Measurements from ENCODE around the gene SGK2. TPM values are rescaled to one million over a fixed set of nuclear protein-coding genes. Genes with fewer than 3 reads are reported as not detected.

The SGK2 gene
- total and polyA plus RNA-seq, 9 of the 15 experiments (the other 6 are each of a cell fraction or from before 2014, with no cell fraction given), result 0.07 to 0.31 (median 0.15) TPM; not detected in 2

- TF ChIP-seq ZNF592 (IDR thresholded peaks at IDR 0.05) (no peak), MCM5 (IDR thresholded peaks at IDR 0.05; ENCODE audit: low read depth) (no peak), CSDE1 (IDR thresholded peaks at IDR 0.05) (no peak), ZFX (CRISPR knock-in tag; IDR thresholded peaks at IDR 0.05) (no peak), ZNF75A (CRISPR knock-in tag; IDR thresholded peaks at IDR 0.05) (no peak)
These were observed 16.7 kb upstream of the SGK2 start (continued) for GRCh38 chr20:43542161-43542560.

- DNase-seq (ENCODE audit: extremely low read depth in 1 of 4, low spot score in 3 of 4), result no peak
- FAIRE-seq, result no peak
- H3K9ac ChIP-seq (ENCODE audit: insufficient read depth in 1 of 2, low read depth in 2 of 2, low read length in 2 of 2), result no peak overlapping the region
- in situ Hi-C loops (cut with MboI), result loop anchor here (10.0 kb wide), 1 partner anchor 542 kb away; no protein-coding TSS in a partner anchor
- peaks cover 18 to 20% of the 10 kb centered on the region in 2 experiments; a peak in 4 of 5 replicates for H3K4me1 ChIP-seq (replicated peaks in 1 of 2; ENCODE audit: control insufficient read depth in 2 of 2, insufficient read depth in 2 of 2, low read length in 2 of 2)
- intact Hi-C loops (cut with micrococcal nuclease), result no loop called here
- H4K20me1 ChIP-seq (replicated peaks; ENCODE audit: control insufficient read depth, insufficient read depth, low read length), result no peaks in the 10 kb centered on the region
- 55% methylated on average over 4 of the region's 4 CpGs for WGBS (ENCODE audit: insufficient coverage, low coverage, missing lambda C conversion rate)
- no TSS peak for BruUV-seq (replicated peaks)
- no peak overlapping the region for H3K27ac ChIP-seq (ENCODE audit: extremely low read depth, low read depth, low read length)
- H3K9me3 ChIP-seq (replicated peaks; ENCODE audit: control insufficient read depth, insufficient read depth, low read depth, low read length), result no peaks in the 10 kb centered on the region
- peaks cover 6% of the 10 kb centered on the region for H3K9me1 ChIP-seq (ENCODE audit: control insufficient read depth, insufficient read depth, low read length)
- no peaks in the 10 kb centered on the region for H3K27me3 ChIP-seq (ENCODE audit: control insufficient read depth in 2 of 2, insufficient read depth in 2 of 2, low read length in 2 of 2)
- no peak overlapping the region for H3K4me3 ChIP-seq
- H2AFZ ChIP-seq (ENCODE audit: low read depth, low read length), result no peak overlapping the region
- no peak overlapping the region for H3K4me2 ChIP-seq (ENCODE audit: insufficient read depth, low read length)
- no peak for ATAC-seq
- ChIA-PET POLR2A (no interaction called here), CTCF (ENCODE audit: low intra/inter-chr PET ratio) (no interaction called here)
- H3K36me3 ChIP-seq (ENCODE audit: control insufficient read depth, insufficient read depth, low read length), result peaks cover 5% of the 10 kb centered on the region; the same call in 1 of the 3 replicates
- no peaks in the 10 kb centered on the region for H3K79me2 ChIP-seq (ENCODE audit: control insufficient read depth, insufficient read depth, low read length)
- TF ChIP-seq RBBP5 (IDR thresholded peaks at IDR 0.05; ENCODE audit: borderline replicate concordance, insufficient read depth, low read length, poor library complexity, severe bottlenecking) (no peak), ZZZ3 (IDR thresholded peaks at IDR 0.05) (no peak), NEUROD1 (IDR thresholded peaks at IDR 0.05; ENCODE audit: borderline replicate concordance, low read depth, low read length, partially characterized antibody) (no peak), NRF1 (conservative IDR thresholded peaks at IDR 0.05 in 1 of 2, IDR thresholded peaks at IDR 0.05 in 1 of 2) (no peak), ZNF586 (CRISPR knock-in tag; conservative IDR thresholded peaks at IDR 0.05) (no peak), CBX1 (IDR thresholded peaks at IDR 0.05; ENCODE audit: low read depth) (no peak), TEAD1 (CRISPR knock-in tag; IDR thresholded peaks at IDR 0.05) (no peak), LCOR (CRISPR knock-in tag; IDR thresholded peaks at IDR 0.05) (no peak), ZNF316 (IDR thresholded peaks at IDR 0.05) (peak; percentile 78), CREB3 (tag; conservative IDR thresholded peaks at IDR 0.05; ENCODE audit: low read depth) (no peak), NCOA4 (IDR thresholded peaks at IDR 0.05; ENCODE audit: partially characterized antibody) (no peak), YY1 (IDR thresholded peaks at IDR 0.05; ENCODE audit: borderline replicate concordance in 1 of 3, control insufficient read depth in 1 of 3, extremely low read depth in 1 of 3, insufficient read depth in 3 of 3, insufficient read length in 1 of 3, insufficient replicate concordance in 2 of 3, low read depth in 1 of 3, low read length in 2 of 3) (no peak)
These were observed 16.2 kb upstream of the SGK2 start for GRCh38 chr20:43542674-43543073.

Data from K562 (cell line).